ENCODE results near the gene IL17RB. TPM values are rescaled to one million over a fixed set of nuclear protein-coding genes. Genes with fewer than 3 reads are reported as not detected.
A peak's percentile ranks its signal among the peaks of the same experiment; 100 is the strongest.

The IL17RB gene
- total RNA-seq, 1 donor from 2014 or later, result 2.2 TPM

DNA sequence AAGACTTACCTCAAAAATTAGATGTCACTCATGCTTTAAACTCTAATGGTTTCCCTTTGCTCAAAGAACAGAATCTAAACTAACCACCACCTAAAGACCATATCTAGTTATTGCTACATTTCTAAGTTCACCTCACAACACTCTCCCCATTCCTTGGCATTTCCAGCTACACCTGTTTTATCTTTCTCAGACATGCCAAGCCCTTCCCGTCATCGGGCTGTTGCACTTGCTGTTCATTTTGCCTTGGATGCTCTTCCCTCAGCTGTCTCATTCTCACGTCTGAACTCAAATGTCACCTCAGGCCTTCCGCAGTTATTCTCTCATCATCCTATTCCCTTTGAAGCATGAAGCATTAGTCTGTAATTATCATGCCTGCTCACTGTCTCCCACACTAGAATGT, 36.6 kb downstream of the IL17RB start:
- no peak for DNase-seq
- Mint-ChIP-seq H3K4me3 (peak overlapping the region; percentile 99), H3K36me3 (ENCODE audit: low read depth) (peaks cover 41% of the 10 kb centered on the region), H3K27ac (peak overlapping the region; percentile 73), H3K4me1 (peaks cover 40% of the 10 kb centered on the region), H3K9me3 (no peaks in the 10 kb centered on the region), H3K27me3 (no peaks in the 10 kb centered on the region)
- intact Hi-C loops (cut with micrococcal nuclease), result no loop called here

- DNase-seq, result no peak
- H3K9me3 Mint-ChIP-seq, result no peaks in the 10 kb centered on the region
- no peaks in the 10 kb centered on the region for H3K27me3 Mint-ChIP-seq
- H3K4me3 Mint-ChIP-seq, result no peak overlapping the region
- H3K36me3 Mint-ChIP-seq (ENCODE audit: low read depth), result peaks cover 41% of the 10 kb centered on the region
- H3K27ac Mint-ChIP-seq, result no peak overlapping the region
- intact Hi-C loops (cut with micrococcal nuclease), result no loop called here
- peaks cover 49% of the 10 kb centered on the region for H3K4me1 Mint-ChIP-seq
Measured at GRCh38 chr3:53884623-53885022, 38.3 kb downstream of the IL17RB start.

DNA sequence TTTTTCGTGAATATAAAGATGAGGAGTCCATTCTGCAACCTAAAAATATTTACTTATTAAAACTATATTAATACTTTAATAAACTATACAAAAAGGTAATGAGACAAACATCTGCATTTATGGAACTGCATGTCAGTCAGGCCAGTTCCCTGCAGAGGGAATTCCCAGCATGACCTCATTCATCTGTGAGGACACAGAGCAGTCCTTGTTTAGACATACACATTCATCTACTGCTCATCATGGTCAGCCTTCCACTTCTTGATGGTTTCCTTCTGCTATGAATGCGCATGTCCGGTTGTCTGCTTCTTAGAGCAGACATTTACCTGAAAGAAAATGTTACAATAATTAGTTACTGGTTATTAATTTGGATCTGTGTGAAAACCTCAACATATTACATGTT, 38.9 kb downstream of the IL17RB start:
- intact Hi-C loops (cut with micrococcal nuclease), result no loop called here
- Mint-ChIP-seq H3K4me3 (no peak overlapping the region), H3K4me1 (peaks cover 49% of the 10 kb centered on the region), H3K27me3 (no peaks in the 10 kb centered on the region), H3K27ac (no peak overlapping the region), H3K9me3 (no peaks in the 10 kb centered on the region), H3K36me3 (ENCODE audit: low read depth) (peaks cover 36% of the 10 kb centered on the region)
- DNase-seq, result no peak

DNA sequence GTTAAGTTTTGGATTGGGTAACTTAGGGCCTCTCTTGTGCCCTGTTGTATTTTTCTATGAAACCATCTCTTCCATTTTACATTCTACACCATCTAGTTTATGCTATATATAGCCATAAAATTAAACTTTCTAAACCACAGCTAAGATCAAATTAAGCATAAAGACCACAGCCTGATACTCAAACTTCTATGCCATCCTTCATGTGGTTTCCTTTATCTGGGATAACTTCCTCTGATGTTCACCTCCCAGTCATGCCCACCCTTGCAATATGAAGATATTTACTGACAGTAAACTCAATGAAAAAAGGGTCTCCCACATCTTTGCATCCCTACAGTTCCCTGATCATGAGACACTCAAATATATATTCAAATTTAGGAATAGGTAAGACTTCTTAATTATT, 41.1 kb downstream of the IL17RB start:
- Mint-ChIP-seq H3K27ac (no peak overlapping the region), H3K4me1 (peaks cover 49% of the 10 kb centered on the region), H3K4me3 (no peak overlapping the region), H3K27me3 (no peaks in the 10 kb centered on the region), H3K9me3 (peaks cover under 1% of the 10 kb centered on the region), H3K36me3 (ENCODE audit: low read depth) (peaks cover 33% of the 10 kb centered on the region)
- intact Hi-C loops (cut with micrococcal nuclease), result no loop called here
- no peak for DNase-seq

- no peak for DNase-seq
- no peaks in the 10 kb centered on the region for H3K27me3 Mint-ChIP-seq
- peaks cover 48% of the 10 kb centered on the region for H3K4me1 Mint-ChIP-seq
- H3K4me3 Mint-ChIP-seq, result no peak overlapping the region
- intact Hi-C loops (cut with micrococcal nuclease), result no loop called here
- peaks cover 31% of the 10 kb centered on the region for H3K36me3 Mint-ChIP-seq (ENCODE audit: low read depth)
- peaks cover 9% of the 10 kb centered on the region for H3K9me3 Mint-ChIP-seq
- H3K27ac Mint-ChIP-seq, result no peak overlapping the region
Measured at GRCh38 chr3:53888232-53888631, 41.9 kb downstream of the IL17RB start.

GRCh38 chr3:53890726-53891475, 44.5 kb downstream of the IL17RB start:
- Mint-ChIP-seq H3K27me3 (peaks cover 11% of the 10 kb centered on the region), H3K4me1 (peaks cover 47% of the 10 kb centered on the region), H3K36me3 (ENCODE audit: low read depth) (peaks cover 23% of the 10 kb centered on the region), H3K27ac (peak overlapping the region; percentile 93), H3K4me3 (peak overlapping the region; percentile 85), H3K9me3 (peaks cover 11% of the 10 kb centered on the region)
- intact Hi-C loops (cut with micrococcal nuclease), result loop anchor here (1.0 kb wide), 1 partner anchor 9 kb away; the partner anchor contains the start of gene ACTR8
- DNase-seq, result peak; percentile 85

- Mint-ChIP-seq H3K27me3 (peaks cover 16% of the 10 kb centered on the region), H3K9me3 (peaks cover 11% of the 10 kb centered on the region), H3K27ac (peak within 1 kb of the TSS; percentile 93), H3K4me3 (peak within 1 kb of the TSS; percentile 85), H3K4me1 (peaks cover 47% of the 10 kb centered on the region), H3K36me3 (ENCODE audit: low read depth) (peaks cover 22% of the 10 kb centered on the region)
- intact Hi-C loops (cut with micrococcal nuclease), result loop anchor here (1.0 to 2.0 kb wide), 2 partner anchors 9 to 545 kb away; partner anchors contain the start of genes ACTR8 and DCP1A
- peak; percentile 99 for DNase-seq
Measured at GRCh38 chr3:53891497-53892285, 45.3 kb downstream of the IL17RB start, which contains the start of gene SELENOK. Gene SELENOK (minus strand): TSS chr3:53891859.

GRCh38 chr3:53892286-53892637, 45.9 kb downstream of the IL17RB start:
- Mint-ChIP-seq H3K4me1 (peaks cover 41% of the 10 kb centered on the region), H3K9me3 (peaks cover 11% of the 10 kb centered on the region), H3K36me3 (ENCODE audit: low read depth) (peaks cover 17% of the 10 kb centered on the region), H3K4me3 (peak overlapping the region; percentile 85), H3K27me3 (peaks cover 20% of the 10 kb centered on the region), H3K27ac (peak overlapping the region; percentile 93)
- intact Hi-C loops (cut with micrococcal nuclease), result loop anchor here (2.0 kb wide), 1 partner anchor 545 kb away; the partner anchor contains the start of gene DCP1A
- DNase-seq, result no peak

DNA sequence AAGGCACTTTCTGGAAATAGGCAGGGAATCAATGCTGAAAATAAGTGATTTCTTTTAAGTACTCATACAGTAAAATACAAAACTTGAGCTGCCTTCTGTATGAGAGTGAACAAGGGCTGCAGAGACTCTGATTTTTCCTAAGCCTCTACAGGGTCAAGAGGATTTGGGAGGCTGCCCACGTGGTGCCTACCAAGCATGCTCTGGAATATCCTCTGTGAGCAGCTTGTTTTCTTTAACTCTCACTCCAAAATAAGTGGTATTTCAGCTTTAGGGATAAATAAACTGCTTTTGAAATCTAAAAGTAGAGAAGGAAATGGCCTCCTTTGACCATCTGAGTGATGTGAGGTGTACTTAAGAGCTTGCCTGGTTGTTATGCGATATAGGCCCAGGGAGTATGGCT, 53.4 kb downstream of the IL17RB start:
- Mint-ChIP-seq H3K36me3 (ENCODE audit: low read depth) (no peaks in the 10 kb centered on the region), H3K4me1 (no peaks in the 10 kb centered on the region), H3K27me3 (peaks cover 45% of the 10 kb centered on the region), H3K27ac (no peak overlapping the region), H3K9me3 (peaks cover 3% of the 10 kb centered on the region), H3K4me3 (no peak overlapping the region)
- intact Hi-C loops (cut with micrococcal nuclease), result no loop called here
- no peak for DNase-seq

- Mint-ChIP-seq H3K27ac (no peak overlapping the region), H3K4me3 (no peak overlapping the region), H3K27me3 (peaks cover 45% of the 10 kb centered on the region), H3K4me1 (no peaks in the 10 kb centered on the region), H3K36me3 (ENCODE audit: low read depth) (no peaks in the 10 kb centered on the region), H3K9me3 (peaks cover 6% of the 10 kb centered on the region)
- no peak for DNase-seq
- intact Hi-C loops (cut with micrococcal nuclease), result no loop called here
Measured at GRCh38 chr3:53900666-53901331, 54.4 kb downstream of the IL17RB start.

DNA sequence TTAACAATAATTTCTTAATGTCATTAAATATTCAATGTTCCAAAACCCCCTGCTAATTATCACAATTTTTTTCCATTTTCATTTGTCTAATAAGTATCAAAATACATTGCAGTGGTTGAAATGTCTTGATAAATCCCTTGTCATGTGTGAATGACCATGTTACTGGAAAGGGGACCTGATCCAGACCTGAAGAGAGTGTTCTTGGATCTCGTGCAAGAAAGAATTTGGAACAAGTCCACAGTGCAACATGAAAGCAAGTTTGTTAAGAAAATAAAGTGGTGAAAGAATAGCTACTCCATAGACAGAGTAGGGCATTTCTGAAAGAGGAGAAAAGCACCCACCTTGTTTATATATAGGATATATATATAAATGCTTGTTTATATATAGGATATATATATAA, 55.7 kb downstream of the IL17RB start:
- peaks cover 49% of the 10 kb centered on the region for H3K27me3 Mint-ChIP-seq
- DNase-seq, result no peak
- H3K27ac Mint-ChIP-seq, result no peak overlapping the region
- no peaks in the 10 kb centered on the region for H3K4me1 Mint-ChIP-seq
- intact Hi-C loops (cut with micrococcal nuclease), result no loop called here
- H3K36me3 Mint-ChIP-seq (ENCODE audit: low read depth), result no peaks in the 10 kb centered on the region
- H3K4me3 Mint-ChIP-seq, result no peak overlapping the region
- H3K9me3 Mint-ChIP-seq, result peaks cover 6% of the 10 kb centered on the region

DNA sequence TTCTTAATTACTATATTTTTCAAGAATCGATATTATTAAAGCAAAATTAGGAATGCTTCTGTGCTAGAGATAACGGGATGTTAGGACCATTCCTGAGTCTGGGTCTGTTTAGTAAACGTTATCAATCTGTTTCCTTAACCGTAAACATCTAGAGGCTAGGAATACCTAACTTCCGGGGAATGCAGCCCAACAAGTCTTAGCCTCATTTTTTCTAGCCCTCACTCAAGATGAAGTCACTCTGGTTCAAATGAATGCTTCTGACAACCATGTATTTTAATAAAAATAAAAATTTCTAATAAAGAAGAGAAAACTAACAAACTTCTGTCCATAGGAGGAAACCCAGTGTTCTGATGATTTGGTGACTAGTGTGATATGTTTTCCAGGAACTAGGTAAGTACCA, 56.3 kb downstream of the IL17RB start:
- Mint-ChIP-seq H3K4me1 (no peaks in the 10 kb centered on the region), H3K4me3 (no peak overlapping the region), H3K27ac (no peak overlapping the region), H3K36me3 (ENCODE audit: low read depth) (no peaks in the 10 kb centered on the region), H3K9me3 (peaks cover 6% of the 10 kb centered on the region), H3K27me3 (peaks cover 50% of the 10 kb centered on the region)
- DNase-seq, result no peak
- intact Hi-C loops (cut with micrococcal nuclease), result no loop called here

DNA sequence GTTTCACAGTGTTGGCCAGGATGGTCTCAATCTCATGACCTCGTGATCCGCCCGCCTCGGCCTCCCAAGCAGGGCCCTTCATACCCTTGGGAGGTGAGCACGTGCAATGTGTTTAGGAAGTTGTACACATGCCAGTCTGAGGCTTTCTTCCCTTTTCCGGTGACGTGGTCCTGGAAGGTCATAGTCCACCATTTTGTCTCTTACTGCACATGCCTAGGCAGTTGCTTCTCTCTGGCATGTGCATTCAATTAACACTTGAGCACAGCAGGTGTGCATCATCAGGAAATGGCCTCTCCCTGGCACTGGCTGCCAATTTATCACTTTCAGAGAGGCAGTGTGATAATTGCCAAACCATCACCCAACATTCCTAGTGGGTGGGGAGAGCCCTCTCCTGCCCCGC, 67.0 kb downstream of the IL17RB start:
- no peaks in the 10 kb centered on the region for H3K9me3 Mint-ChIP-seq
- peaks cover 38% of the 10 kb centered on the region for H3K27me3 Mint-ChIP-seq
- H3K4me3 Mint-ChIP-seq, result no peak overlapping the region
- no peak overlapping the region for H3K27ac Mint-ChIP-seq
- intact Hi-C loops (cut with micrococcal nuclease), result no loop called here
- DNase-seq, result no peak
- no peaks in the 10 kb centered on the region for H3K36me3 Mint-ChIP-seq (ENCODE audit: low read depth)
- no peaks in the 10 kb centered on the region for H3K4me1 Mint-ChIP-seq
